Activated T-cell treated with anti-CD3 and anti-CD28 coated beads, Interleukin-2, amount 50 U/mL, for 4 hours (primary cell): Measurements from ENCODE around the gene ANKRD1. TPM values are rescaled to one million over a fixed set of nuclear protein-coding genes. Genes with fewer than 3 reads are reported as not detected.
A peak's percentile ranks its signal among the peaks of the same experiment; 100 is the strongest.

ENCODE experiments used
- ATAC-seq, 2 donors: fragments of 200-7000 bp; cut with Tn5 transposase; one replicate each; pipeline ENCODE4 v1.10.0; 2021
- DNase-seq: peaks from one replicate; pipeline ENCODE4 v3.0.0-alpha.2; 2020
- H3K27me3 Mint-ChIP-seq: one replicate; pipeline ENCODE4 v1.8.0; 2021; ENCODE audit warnings: low read depth, mixed read lengths
- H3K36me3 Mint-ChIP-seq: one replicate; pipeline ENCODE4 v1.8.0; 2022; ENCODE audit warnings: mixed read lengths; ENCODE audit not compliant: insufficient read depth
- H3K4me1 Mint-ChIP-seq: one replicate; pipeline ENCODE4 v1.8.0; 2021; ENCODE audit warnings: low read depth, mixed read lengths
- H3K4me3 Mint-ChIP-seq: one replicate; pipeline ENCODE4 v1.8.0; 2021; ENCODE audit warnings: mild to moderate bottlenecking, moderate library complexity, mixed read lengths
- H3K9me3 Mint-ChIP-seq: one replicate; pipeline ENCODE4 v1.8.0; 2021; ENCODE audit warnings: mixed read lengths
- total RNA-seq, 3 donors: library from RNA; stranded (reverse); gene quantifications; one replicate each; pipeline ENCODE4 v1.2.1, GENCODE V29; 2021

The ANKRD1 gene
- total RNA-seq, result not detected

GRCh38 chr10:90920986-90921666 is at the start of gene ANKRD1:
ANKRD1 (minus strand) TSS chr10:90921087; CDS start chr10:90921027, 60 bp downstream.
- Mint-ChIP-seq H3K4me3 (no peak within 1 kb of the TSS), H3K9me3 (no peaks in the 10 kb centered on the region), H3K4me1 (no peaks in the 10 kb centered on the region), H3K27me3 (peaks cover 7% of the 10 kb centered on the region), H3K36me3 (no peaks in the 10 kb centered on the region)
- no peak for DNase-seq
- no peak for ATAC-seq

GRCh38 chr10:90969947-90970673 is 49.2 kb upstream of the ANKRD1 start:
- Mint-ChIP-seq H3K27me3 (peaks cover 6% of the 10 kb centered on the region), H3K4me3 (no peak overlapping the region), H3K4me1 (no peaks in the 10 kb centered on the region), H3K36me3 (no peaks in the 10 kb centered on the region), H3K9me3 (no peaks in the 10 kb centered on the region)
- ATAC-seq (no peak), DNase-seq (no peak)

DNA sequence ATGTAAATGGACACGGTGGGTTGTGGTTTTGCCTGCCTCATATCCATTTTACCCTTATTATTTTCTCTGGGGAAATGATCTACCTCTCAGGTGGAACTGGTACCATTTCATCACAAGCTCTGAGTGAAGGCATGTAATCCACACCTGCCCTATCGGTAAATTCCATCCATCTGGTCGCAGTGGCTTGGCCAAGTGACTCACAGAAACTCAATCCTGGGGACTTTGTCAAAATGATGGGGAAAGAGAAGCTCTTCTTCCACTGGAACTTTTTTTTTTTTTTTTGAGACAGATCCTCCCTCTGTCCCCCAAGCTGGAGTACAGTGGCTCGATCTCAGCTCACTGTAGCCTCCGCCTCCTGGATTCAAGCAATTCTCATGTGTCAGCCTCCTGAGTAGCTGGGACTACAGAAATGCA is 48.2 kb upstream of the ANKRD1 start:
- Mint-ChIP-seq H3K4me1 (no peaks in the 10 kb centered on the region), H3K27me3 (peaks cover 6% of the 10 kb centered on the region), H3K36me3 (no peaks in the 10 kb centered on the region), H3K4me3 (no peak overlapping the region), H3K9me3 (no peaks in the 10 kb centered on the region)
- no peak for DNase-seq
- no peak for ATAC-seq

- Mint-ChIP-seq H3K4me3 (no peak overlapping the region), H3K4me1 (no peaks in the 10 kb centered on the region), H3K36me3 (no peaks in the 10 kb centered on the region), H3K9me3 (no peaks in the 10 kb centered on the region), H3K27me3 (peaks cover 6% of the 10 kb centered on the region)
- DNase-seq (no peak), ATAC-seq (no peak)
Observed at GRCh38 chr10:90968328-90969081, 47.6 kb upstream of the ANKRD1 start.

- H3K9me3 Mint-ChIP-seq, result no peaks in the 10 kb centered on the region
- H3K27me3 Mint-ChIP-seq, result peaks cover 6% of the 10 kb centered on the region
- no peaks in the 10 kb centered on the region for H3K4me1 Mint-ChIP-seq
- no peak for DNase-seq
- ATAC-seq, result no peak
- H3K4me3 Mint-ChIP-seq, result no peak overlapping the region
- no peaks in the 10 kb centered on the region for H3K36me3 Mint-ChIP-seq
Observed at GRCh38 chr10:90967865-90968264, 47.0 kb upstream of the ANKRD1 start.

- no peaks in the 10 kb centered on the region for H3K9me3 Mint-ChIP-seq
- peaks cover 5% of the 10 kb centered on the region for H3K27me3 Mint-ChIP-seq
- no peaks in the 10 kb centered on the region for H3K36me3 Mint-ChIP-seq
- no peak overlapping the region for H3K4me3 Mint-ChIP-seq
- DNase-seq (no peak), ATAC-seq (no peak)
- no peaks in the 10 kb centered on the region for H3K4me1 Mint-ChIP-seq
Observed at GRCh38 chr10:90966146-90966545, 45.3 kb upstream of the ANKRD1 start.

DNA sequence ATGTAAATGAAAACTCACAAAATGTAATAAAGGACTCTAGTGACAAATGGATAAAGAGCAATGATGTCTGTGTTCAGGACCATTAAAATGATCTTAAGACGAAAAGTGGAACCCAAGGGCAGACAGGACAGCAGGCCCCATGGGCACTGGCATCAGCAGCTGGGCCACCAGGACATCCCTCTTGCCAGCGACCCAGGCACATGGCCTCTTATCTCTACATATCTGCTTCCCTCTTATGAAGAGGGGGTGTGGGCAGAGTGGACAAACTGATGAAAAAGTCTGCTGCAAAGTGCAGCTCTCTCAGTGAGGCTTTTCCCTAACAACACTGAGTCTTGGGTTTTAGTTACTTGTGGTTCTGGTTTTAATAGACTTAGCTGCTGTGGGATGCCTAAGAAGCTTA is 44.8 kb upstream of the ANKRD1 start:
- H3K4me1 Mint-ChIP-seq, result no peaks in the 10 kb centered on the region
- DNase-seq (no peak), ATAC-seq (no peak)
- H3K27me3 Mint-ChIP-seq, result peaks cover 2% of the 10 kb centered on the region
- no peaks in the 10 kb centered on the region for H3K9me3 Mint-ChIP-seq
- H3K4me3 Mint-ChIP-seq, result no peak overlapping the region
- no peaks in the 10 kb centered on the region for H3K36me3 Mint-ChIP-seq

GRCh38 chr10:90964781-90965465 is 44.0 kb upstream of the ANKRD1 start:
- H3K4me3 Mint-ChIP-seq, result no peak overlapping the region
- no peaks in the 10 kb centered on the region for H3K4me1 Mint-ChIP-seq
- H3K9me3 Mint-ChIP-seq, result no peaks in the 10 kb centered on the region
- H3K27me3 Mint-ChIP-seq, result peaks cover 2% of the 10 kb centered on the region
- no peaks in the 10 kb centered on the region for H3K36me3 Mint-ChIP-seq
- no peak for ATAC-seq
- no peak for DNase-seq

- Mint-ChIP-seq H3K4me3 (no peak overlapping the region), H3K27me3 (peaks cover 2% of the 10 kb centered on the region), H3K9me3 (no peaks in the 10 kb centered on the region), H3K36me3 (no peaks in the 10 kb centered on the region), H3K4me1 (no peaks in the 10 kb centered on the region)
- ATAC-seq (no peak), DNase-seq (no peak)
Observed at GRCh38 chr10:90963331-90963730, 42.4 kb upstream of the ANKRD1 start.

DNA sequence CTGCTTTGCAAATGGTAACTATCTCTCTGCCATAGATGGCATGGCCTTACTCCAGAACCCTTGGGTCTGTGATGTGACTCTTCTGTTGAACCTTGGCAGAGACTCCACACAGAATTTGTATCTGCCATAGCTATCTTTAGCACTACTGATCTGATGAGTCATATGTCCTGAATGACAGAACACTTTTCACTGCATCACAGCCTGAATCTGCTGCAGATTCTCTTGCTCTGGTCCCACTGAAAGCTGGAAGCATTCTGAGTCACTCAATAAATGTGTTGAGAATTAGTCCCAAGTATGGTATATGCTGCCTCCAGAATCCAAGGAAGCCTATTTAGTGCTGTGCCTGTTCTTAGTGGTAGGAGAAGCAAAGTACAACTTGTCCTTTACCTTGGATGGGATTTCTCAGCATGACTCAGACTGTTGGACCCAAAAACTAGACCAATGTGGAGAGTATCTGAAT is 39.5 kb upstream of the ANKRD1 start:
- Mint-ChIP-seq H3K36me3 (no peaks in the 10 kb centered on the region), H3K4me1 (no peaks in the 10 kb centered on the region), H3K9me3 (no peaks in the 10 kb centered on the region), H3K27me3 (no peaks in the 10 kb centered on the region), H3K4me3 (no peak overlapping the region)
- ATAC-seq (peak; percentile 34 to 43), DNase-seq (no peak)

DNA sequence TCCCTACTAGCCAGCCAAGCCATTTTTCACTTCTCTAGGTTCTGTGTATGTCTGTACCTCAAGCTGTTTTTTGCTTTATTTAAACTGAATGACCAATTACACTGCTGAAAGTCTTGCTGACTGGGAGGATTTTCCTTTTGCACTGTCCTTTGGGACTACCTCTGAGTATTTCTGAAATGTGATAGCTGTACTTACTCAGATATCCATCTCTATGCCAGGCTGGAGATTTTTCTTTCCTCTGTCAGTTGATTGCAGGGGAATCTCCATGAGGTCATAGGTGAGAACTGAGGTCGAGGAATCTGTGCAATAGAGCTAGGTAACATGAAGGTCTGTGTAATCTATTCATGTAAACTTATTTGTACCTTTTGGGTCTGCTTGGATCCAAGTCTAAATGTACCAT is 38.9 kb upstream of the ANKRD1 start:
- no peaks in the 10 kb centered on the region for H3K36me3 Mint-ChIP-seq
- no peaks in the 10 kb centered on the region for H3K9me3 Mint-ChIP-seq
- ATAC-seq (no peak), DNase-seq (no peak)
- H3K4me1 Mint-ChIP-seq, result no peaks in the 10 kb centered on the region
- H3K27me3 Mint-ChIP-seq, result no peaks in the 10 kb centered on the region
- H3K4me3 Mint-ChIP-seq, result no peak overlapping the region

DNA sequence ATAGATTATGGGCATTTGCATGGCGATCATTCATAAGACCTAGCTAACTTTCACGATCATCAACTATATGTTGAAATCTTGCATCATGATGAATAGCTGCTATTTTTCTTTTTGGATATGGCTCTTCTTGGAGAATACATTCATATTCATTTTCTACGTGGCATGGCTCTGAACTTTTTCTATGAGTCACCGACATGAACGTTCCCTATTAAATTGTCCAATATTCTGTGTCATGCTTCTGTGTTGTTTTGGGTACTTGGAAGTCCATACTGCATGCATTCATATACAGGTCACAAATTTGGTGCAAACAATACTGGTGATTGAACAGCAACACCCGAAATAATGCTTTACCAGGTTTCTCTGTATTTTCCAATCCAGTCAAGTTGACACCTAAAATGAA is 37.9 kb upstream of the ANKRD1 start:
- DNase-seq (no peak), ATAC-seq (no peak)
- no peaks in the 10 kb centered on the region for H3K9me3 Mint-ChIP-seq
- no peak overlapping the region for H3K4me3 Mint-ChIP-seq
- H3K36me3 Mint-ChIP-seq, result no peaks in the 10 kb centered on the region
- H3K4me1 Mint-ChIP-seq, result no peaks in the 10 kb centered on the region
- no peaks in the 10 kb centered on the region for H3K27me3 Mint-ChIP-seq

- Mint-ChIP-seq H3K27me3 (no peaks in the 10 kb centered on the region), H3K4me3 (no peak overlapping the region), H3K36me3 (no peaks in the 10 kb centered on the region), H3K4me1 (peaks cover 8% of the 10 kb centered on the region), H3K9me3 (no peaks in the 10 kb centered on the region)
- ATAC-seq (no peak), DNase-seq (no peak)
Observed at GRCh38 chr10:90947030-90947960, 26.4 kb upstream of the ANKRD1 start.
